MCF 10A (cell line): Measurements from ENCODE around the gene DOP1B. TPM values are rescaled to one million over a fixed set of nuclear protein-coding genes. Genes with fewer than 3 reads are reported as not detected.

ENCODE experiments used
- BruUV-seq: library from RNA; stranded (reverse); fragments of 400-500 nt; replicated peaks from 2 replicates; lab custom pipeline; 2021; lab: Mats Ljungman, UMichigan
- CTCF ChIA-PET: fragments of 300-600 bp; sonication (Branson Sonifier 250); formaldehyde crosslinking; extraction: SDS; loops from one replicate; lab custom pipeline; 2021; ENCODE audit warnings: antibody characterized with exemption, inconsistent platforms; lab: Yijun Ruan, JAX
- POLR2A ChIA-PET: fragments of 300-600, 350-650 bp; sonication (Branson Sonifier 250); formaldehyde crosslinking; extraction: SDS; loops from one replicate; lab custom pipeline; 2020; ENCODE audit warnings: antibody characterized with exemption, inconsistent platforms; lab: Yijun Ruan, JAX
- DNase-seq: peaks from one replicate; pipeline ENCODE4 v3.0.0-alpha.2; 2018; ENCODE audit not compliant: unreplicated experiment
- H3K27ac Mint-ChIP-seq: one replicate; pipeline ENCODE4 v1.8.0; 2022; ENCODE audit warnings: mild to moderate bottlenecking, low read depth, mixed read lengths; ENCODE audit not compliant: unreplicated experiment
- H3K27me3 Mint-ChIP-seq: one replicate; pipeline ENCODE4 v1.8.0; 2022; ENCODE audit warnings: mixed read lengths; ENCODE audit not compliant: insufficient read depth, unreplicated experiment
- H3K36me3 Mint-ChIP-seq: one replicate; pipeline ENCODE4 v1.8.0; 2022; ENCODE audit warnings: mild to moderate bottlenecking, moderate library complexity, mixed read lengths; ENCODE audit not compliant: insufficient read depth, unreplicated experiment
- H3K4me1 Mint-ChIP-seq: one replicate; pipeline ENCODE4 v1.8.0; 2022; ENCODE audit warnings: mixed read lengths; ENCODE audit not compliant: insufficient read depth, unreplicated experiment
- H3K4me3 Mint-ChIP-seq: one replicate; pipeline ENCODE4 v1.8.0; 2022; ENCODE audit warnings: mild to moderate bottlenecking, moderate library complexity, mixed read lengths; ENCODE audit not compliant: unreplicated experiment
- H3K9me3 Mint-ChIP-seq: one replicate; pipeline ENCODE4 v1.8.0; 2022; ENCODE audit warnings: mixed read lengths; ENCODE audit not compliant: unreplicated experiment
- CTCF ChIP-seq: fragments of 200-600 bp; IDR thresholded peaks from one replicate; pipeline ENCODE4 v1.8.0; 2022; ENCODE audit warnings: antibody characterized with exemption, mild to moderate bottlenecking; ENCODE audit not compliant: unreplicated experiment
- intact Hi-C: fragments of 100-400 bp; cut with micrococcal nuclease; formaldehyde crosslinking; loops from 2 replicates; pipeline ENCODE4 v1.14.1; 2022
- total RNA-seq: library from RNA; stranded (reverse); gene quantifications from 2 replicates; pipeline ENCODE4 v1.2.3, GENCODE V29; 2022

The DOP1B gene
- total RNA-seq, 1 experiment from 2014 or later, result 7.6 TPM

DNA sequence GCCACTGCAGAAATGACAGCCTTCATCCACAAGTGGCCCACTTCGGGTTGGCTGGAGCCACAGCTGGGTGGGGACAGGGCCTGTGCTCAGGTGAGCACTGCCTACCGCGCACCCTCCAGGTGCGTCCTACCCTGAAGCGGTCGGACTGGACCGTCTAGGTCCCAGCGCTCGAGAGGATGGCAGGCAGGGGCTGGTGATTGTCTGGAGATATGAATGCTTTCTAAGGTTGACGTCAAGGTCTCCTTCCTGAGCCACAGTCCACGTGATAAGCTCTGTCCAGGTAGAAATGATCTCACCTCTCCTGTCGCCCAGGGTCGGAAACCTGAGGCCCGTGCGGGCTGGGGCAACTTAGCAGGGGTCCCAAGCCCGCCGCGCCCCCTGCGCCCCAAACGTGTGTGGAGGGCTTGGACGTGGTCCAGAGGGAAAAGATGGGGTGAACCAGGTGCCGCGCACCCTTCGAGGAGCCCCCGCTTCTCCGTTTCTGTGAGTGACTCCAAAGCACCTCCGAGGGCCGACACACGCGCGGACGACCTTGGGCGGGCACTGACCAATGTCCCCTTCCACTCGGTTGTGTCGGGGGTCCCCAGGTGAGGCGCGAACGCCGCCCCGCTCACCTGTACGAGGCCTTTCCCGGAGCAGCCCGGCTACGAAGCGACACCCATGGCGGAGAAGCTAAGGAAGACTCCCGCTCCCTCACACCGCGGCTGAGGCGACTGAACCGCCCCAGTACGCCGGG, 853 bp upstream of the DOP1B start:
- Mint-ChIP-seq H3K27ac (no peak overlapping the region), H3K9me3 (no peaks in the 10 kb centered on the region), H3K4me1 (peaks cover 11% of the 10 kb centered on the region), H3K36me3 (no peaks in the 10 kb centered on the region), H3K4me3 (peak overlapping the region; percentile 70), H3K27me3 (no peaks in the 10 kb centered on the region)
- TSS peak; percentile 67 for BruUV-seq
- no peak for TF ChIP-seq CTCF
- POLR2A ChIA-PET, result interaction anchor here (0.6 to 2.3 kb wide), 11 partner anchors 21 to 1072 kb away, joined by 3 to 20 read pairs (median 3); partner anchors contain the start of genes CBR3 and MORC3
- CTCF ChIA-PET, result interaction anchor here (0.6 to 7.9 kb wide), 8 partner anchors 13 to 177 kb away, joined by 3 to 108 read pairs (median 5); no protein-coding TSS in a partner anchor
- DNase-seq, result no peak
- intact Hi-C loops, result no loop called here

DNA sequence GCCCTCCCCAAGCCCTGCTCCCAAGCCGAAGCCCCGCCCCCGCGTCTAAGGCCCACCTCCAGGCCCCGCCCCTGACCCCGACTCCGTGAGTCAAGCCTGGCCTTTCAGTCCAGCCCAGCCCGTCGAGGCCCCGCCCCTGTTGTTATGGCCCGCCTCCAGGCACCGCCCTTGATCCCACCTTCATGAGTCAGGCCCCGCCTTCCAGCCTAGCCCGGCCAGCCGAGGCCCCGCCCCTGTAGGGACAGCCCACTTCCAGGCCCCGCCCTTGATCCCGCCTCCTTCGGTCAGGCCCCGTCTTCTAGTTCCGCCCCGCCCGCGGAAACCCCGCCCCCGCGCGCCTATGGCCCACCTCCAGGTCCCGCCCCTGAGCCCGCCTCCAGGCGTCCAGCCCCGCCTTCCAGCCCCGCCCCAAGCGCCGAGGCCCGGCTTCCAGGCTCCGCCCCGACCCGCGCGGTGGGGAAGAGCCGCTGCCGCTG, 247 bp upstream of the DOP1B start:
- Mint-ChIP-seq H3K4me3 (peak overlapping the region; percentile 70), H3K4me1 (peaks cover 11% of the 10 kb centered on the region), H3K27me3 (no peaks in the 10 kb centered on the region), H3K27ac (no peak overlapping the region), H3K9me3 (no peaks in the 10 kb centered on the region), H3K36me3 (no peaks in the 10 kb centered on the region)
- intact Hi-C loops, result no loop called here
- no TSS peak for BruUV-seq
- ChIA-PET CTCF (interaction anchor here (1.1 to 7.9 kb wide), 6 partner anchors 15 to 177 kb away, joined by 3 to 108 read pairs (median 8); no protein-coding TSS in a partner anchor), POLR2A (interaction anchor here (0.6 to 2.3 kb wide), 9 partner anchors 22 to 779 kb away, joined by 3 to 20 read pairs (median 3); partner anchors contain the start of genes CBR3 and MORC3)
- DNase-seq, result peak; percentile 99
- no peak for TF ChIP-seq CTCF

DNA sequence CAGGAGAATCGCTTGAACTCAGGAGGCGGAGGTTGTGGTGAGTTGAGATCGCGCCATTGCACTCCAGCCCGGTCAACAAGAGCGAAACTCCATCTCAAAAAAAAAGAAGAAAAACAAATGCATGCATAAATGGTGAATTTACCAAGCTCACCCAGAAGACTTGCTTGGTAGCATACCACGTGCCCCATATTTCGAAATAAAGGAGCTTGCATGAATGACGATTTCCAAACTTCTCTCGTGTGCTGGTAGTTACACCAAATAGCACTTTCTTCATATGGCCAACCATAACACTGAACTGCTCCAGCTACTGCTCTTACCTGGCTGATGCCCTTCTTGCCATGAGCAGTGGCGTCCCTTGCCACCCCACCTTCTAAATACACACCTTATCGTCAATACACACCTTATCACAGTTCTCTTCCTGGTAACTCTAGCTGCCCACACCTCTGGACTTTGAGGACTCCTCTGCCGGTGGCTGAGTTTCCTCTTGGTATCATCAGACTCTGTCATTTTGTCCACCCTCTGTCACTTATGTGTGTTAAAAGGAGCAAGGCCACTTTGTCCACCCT, 2.8 kb downstream of the DOP1B start:
- H3K4me3 Mint-ChIP-seq, result no peak overlapping the region
- peaks cover 12% of the 10 kb centered on the region for H3K4me1 Mint-ChIP-seq
- H3K36me3 Mint-ChIP-seq, result no peaks in the 10 kb centered on the region
- POLR2A ChIA-PET, result interaction anchor here (1.2 to 1.6 kb wide), 2 partner anchors 44 to 50 kb away, joined by 4 to 7 read pairs; no protein-coding TSS in a partner anchor
- BruUV-seq, result no TSS peak
- no peak for TF ChIP-seq CTCF
- CTCF ChIA-PET, result interaction anchor here (0.8 to 2.6 kb wide), 3 partner anchors 15 to 51 kb away, joined by 3 to 15 read pairs (median 3); no protein-coding TSS in a partner anchor
- peak; percentile 61 for DNase-seq
- H3K9me3 Mint-ChIP-seq, result no peaks in the 10 kb centered on the region
- no peak overlapping the region for H3K27ac Mint-ChIP-seq
- H3K27me3 Mint-ChIP-seq, result no peaks in the 10 kb centered on the region
- intact Hi-C loops, result no loop called here

DNA sequence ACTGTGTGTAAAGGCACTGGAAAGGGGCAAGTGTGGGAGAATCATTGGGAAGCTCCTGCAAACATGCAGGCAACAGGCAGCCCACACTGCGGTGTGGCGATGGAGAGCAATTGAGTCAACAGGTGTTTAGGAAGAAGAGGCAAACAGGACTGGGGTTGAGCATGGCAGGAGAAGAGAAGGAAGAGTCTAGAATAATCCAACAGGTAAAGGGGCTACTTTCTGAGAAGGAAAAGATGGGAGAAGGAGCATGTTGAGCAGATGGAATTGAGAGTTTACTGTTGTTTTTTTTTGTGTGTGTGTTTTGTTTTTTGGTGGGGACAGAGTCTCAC, 4.2 kb downstream of the DOP1B start:
- H3K36me3 Mint-ChIP-seq, result no peaks in the 10 kb centered on the region
- peaks cover 12% of the 10 kb centered on the region for H3K4me1 Mint-ChIP-seq
- H3K4me3 Mint-ChIP-seq, result no peak overlapping the region
- no peaks in the 10 kb centered on the region for H3K27me3 Mint-ChIP-seq
- H3K27ac Mint-ChIP-seq, result no peak overlapping the region
- ChIA-PET POLR2A (no interaction called here), CTCF (no interaction called here)
- DNase-seq, result no peak
- TF ChIP-seq CTCF, result no peak
- intact Hi-C loops, result no loop called here
- H3K9me3 Mint-ChIP-seq, result no peaks in the 10 kb centered on the region
- no TSS peak for BruUV-seq
